ENCODE results near the gene VAV2.

GRCh38 chr9:133717113-133718031 lies 274.8 kb downstream of the VAV2 start:
- no peak for TF ChIP-seq CTCF (IDR thresholded peaks at IDR 0.05)
- TF ChIP-seq POLR2A (IDR thresholded peaks at IDR 0.05), result no peak

Measured in uterus (tissue), 2 donors.